HG03060 (cell line): ENCODE results near the gene TMEM176A.
"Not testable (repeated sequence)": the region's sequence is repeated elsewhere in the genome, so short reads cannot be mapped to it uniquely, and the experiment has no call there.

ENCODE experiments used
- ATAC-seq: cut with Tn5 transposase; IDR thresholded peaks from one replicate; pipeline ENCODE4 v1.9.1; 2021; ENCODE audit warnings: low read depth, moderate number of reproducible peaks; ENCODE audit not compliant: unreplicated experiment

TMEM176A gene

GRCh38 chr7:150807616-150808438 lies 7.3 kb downstream of the TMEM176A start:
- ATAC-seq = not testable (repeated sequence)

DNA sequence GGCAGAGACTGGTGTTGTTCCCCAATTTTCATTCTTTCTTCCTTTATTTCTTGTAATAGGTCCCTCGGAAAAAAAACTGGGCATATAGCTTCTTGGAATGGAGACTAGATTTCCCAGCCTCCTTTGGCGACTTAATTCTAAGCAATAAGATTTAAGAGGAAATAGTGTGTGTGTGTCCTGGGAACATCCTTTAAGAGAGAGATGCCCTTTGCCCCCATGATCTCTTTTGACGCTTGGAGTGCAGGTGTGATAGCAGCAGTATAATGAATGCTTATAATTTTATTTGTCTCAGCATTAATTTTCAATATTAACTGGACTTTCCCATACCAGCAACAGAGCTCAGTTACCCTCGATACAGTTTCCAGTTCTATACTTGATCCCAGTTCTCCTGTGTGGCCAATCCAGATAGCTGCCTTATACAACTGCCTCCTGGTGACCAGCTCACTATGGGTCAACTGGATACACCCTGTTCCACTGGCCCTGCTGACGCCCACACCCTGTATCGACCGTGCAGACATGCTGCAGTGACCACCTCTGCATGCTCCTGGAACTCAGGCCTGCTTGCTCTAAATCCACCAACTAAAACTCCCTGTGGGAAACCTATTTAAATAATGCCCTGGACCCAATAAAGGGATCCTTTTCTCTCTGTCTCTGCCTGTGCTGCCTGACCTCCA lies 13.9 kb downstream of the TMEM176A start:
- no peak for ATAC-seq

GRCh38 chr7:150818971-150819370 lies 18.4 kb downstream of the TMEM176A start:
- no peak for ATAC-seq

- no peak for ATAC-seq
Observed at GRCh38 chr7:150820148-150820547, 19.6 kb downstream of the TMEM176A start.

GRCh38 chr7:150820578-150821198 lies 20.1 kb downstream of the TMEM176A start:
- ATAC-seq = no peak

DNA sequence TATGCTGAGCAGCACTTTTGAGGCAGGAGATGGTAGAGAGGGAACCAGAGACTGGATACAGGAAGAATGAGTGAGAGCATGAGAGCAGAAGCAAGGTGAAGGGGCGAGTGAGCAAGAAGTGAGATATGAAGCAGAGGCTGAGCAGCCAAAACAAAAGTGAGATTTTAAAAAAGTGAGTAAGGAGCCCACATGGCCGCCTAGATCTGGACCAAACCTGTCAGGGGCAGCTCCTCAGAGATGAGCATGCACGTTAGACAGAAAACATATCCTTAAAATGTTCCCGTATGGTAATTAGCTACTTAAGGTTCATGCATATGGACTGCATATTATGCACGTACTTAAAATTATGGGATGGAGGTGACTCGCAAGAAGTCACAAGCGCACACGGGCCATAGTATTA lies 22.5 kb downstream of the TMEM176A start:
- ATAC-seq = no peak

DNA sequence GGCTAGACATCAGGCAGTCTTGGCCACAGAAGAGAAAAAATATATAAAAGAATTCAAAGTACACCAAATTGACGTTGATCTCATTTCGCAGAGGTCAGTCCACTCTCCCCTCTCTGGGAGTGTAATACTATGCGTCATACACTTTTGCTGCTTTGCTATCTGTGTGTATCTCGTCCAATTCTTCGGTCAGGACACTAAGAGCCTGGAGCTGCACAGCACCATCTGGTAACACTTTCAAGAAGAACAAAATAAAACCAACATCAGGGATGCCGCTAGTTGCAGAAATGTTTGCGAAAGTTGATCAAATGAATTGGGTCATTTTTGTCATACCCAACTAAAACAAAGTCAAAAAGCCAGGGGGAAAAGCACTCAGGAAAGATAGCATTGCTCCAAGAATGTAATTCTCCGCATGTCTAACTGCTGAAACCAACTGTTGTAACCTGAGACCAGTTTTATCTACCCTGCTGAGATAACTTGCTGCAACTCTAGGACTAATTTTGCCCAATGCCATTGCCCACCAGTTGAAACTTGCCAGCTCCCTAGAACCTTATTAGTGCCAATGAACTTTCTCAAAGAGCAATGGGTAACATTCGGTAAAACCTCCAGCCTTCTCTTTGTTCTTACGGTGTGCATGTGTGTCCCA lies 23.0 kb downstream of the TMEM176A start:
- no peak for ATAC-seq

GRCh38 chr7:150824379-150825177 lies 24.0 kb downstream of the TMEM176A start:
- ATAC-seq = no peak

- no peak for ATAC-seq
Observed at GRCh38 chr7:150826061-150826849, 25.7 kb downstream of the TMEM176A start.

DNA sequence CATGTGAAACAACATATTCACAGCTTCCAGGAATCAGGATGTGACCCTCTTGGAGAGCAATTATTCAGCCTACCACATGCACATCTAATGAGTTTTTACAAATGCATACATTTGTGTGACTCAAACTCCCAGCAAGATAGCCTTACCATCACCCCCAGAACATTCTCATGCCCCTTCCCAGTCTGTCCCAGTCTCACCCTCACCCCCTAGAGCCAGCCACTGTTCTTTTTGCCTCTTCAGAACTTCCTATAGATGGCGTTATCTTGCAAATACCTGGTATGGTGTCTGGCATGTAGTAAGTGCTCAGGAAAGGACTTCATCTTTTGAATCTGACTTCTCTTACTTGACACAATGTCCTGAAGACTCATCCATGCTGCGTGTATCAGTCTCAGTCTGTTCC lies 27.8 kb downstream of the TMEM176A start:
- ATAC-seq = no peak

GRCh38 chr7:150829426-150829825 lies 28.9 kb downstream of the TMEM176A start:
- no peak for ATAC-seq

DNA sequence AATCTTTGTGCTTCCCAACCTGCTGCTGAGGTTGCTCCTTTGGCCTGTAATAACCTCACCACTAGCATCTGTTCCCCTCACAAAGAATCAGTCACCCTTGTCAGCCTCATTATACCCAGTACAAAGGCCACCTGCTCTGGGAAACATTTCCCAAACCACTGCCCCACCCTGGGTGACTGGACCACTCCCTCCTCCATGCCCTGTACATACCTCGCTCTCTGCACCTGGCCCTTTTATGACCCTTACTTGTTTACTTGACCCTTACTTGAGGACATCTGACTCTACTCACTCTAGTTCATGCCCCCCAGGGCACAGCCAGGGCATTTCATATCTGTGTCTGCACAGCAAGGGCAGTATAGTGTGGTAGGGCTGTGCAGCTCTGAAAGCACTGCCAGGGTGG lies 30.4 kb downstream of the TMEM176A start:
- ATAC-seq = no peak

DNA sequence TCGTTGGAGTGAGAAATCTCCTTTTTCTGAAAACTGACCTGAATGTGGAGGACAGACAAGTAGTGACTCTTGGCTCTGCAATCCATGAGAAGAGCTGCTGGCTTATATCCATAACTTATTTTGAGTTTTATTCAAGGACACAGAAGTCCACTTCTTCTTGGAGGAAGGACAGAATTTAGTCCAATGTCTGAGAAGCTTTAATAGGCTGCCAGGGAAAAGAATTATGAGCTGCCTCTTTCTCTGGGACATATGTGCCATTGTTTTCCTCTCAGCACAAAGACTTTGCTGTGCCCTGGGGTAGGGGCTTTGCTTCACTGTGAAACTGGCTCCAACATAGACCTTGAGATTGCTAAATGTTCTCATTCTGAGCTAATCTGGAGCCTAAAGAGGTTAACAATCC lies 31.3 kb downstream of the TMEM176A start:
- ATAC-seq = no peak

- ATAC-seq = no peak
Observed at GRCh38 chr7:150835019-150835418, 34.5 kb downstream of the TMEM176A start.

GRCh38 chr7:150835702-150836280 lies 35.2 kb downstream of the TMEM176A start:
- ATAC-seq = no peak

GRCh38 chr7:150838965-150839650 lies 38.5 kb downstream of the TMEM176A start:
- no peak for ATAC-seq

DNA sequence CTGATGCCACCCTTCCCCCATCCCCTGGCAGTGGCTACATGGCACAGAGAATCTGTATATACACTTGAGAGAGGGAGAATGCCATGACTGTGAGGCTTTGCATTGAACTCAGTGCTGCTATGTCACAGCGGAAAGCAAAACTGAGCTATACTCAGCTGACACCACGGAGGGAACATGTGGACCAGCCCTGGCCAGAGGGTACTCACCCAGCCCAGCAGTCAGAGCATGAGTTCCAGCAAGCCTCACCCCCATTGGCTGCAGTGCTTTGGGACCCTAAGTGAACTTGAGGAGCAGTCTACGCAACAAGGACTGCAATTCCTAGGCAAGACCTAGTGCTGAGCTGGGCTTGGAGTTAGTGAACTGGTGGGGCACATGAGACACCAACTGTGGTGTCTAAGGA lies 41.4 kb downstream of the TMEM176A start:
- no peak for ATAC-seq

GRCh38 chr7:150842716-150843115 lies 42.1 kb downstream of the TMEM176A start:
- no peak for ATAC-seq
